ENCODE measurements around the gene RBCK1. TPM values are rescaled to one million over a fixed set of nuclear protein-coding genes. Genes with fewer than 3 reads are reported as not detected.

The RBCK1 gene
- total RNA-seq, 4 donors from 2014 or later, result 63.6 to 85.3 (median 78.5) TPM

DNA sequence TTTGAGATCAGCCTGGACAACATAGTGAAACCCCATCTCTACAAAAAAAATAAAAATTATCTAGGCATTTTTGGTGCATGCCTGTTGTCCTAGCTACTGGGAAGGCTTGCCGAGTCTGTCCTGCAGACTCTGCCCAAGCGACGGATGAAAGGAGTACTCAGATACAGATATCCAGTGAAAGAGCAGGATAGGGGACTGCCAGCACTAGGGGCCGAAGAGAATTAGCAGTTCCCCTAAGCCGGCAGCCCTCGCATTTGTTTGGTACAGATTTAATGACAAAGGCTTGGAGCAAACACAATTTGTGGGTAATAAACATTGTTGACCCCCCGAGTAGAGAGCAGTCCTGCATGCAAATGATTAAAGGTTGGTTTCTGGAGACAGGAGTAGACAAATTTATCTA, 59.7 kb downstream of the RBCK1 start:
- DNase-seq (ENCODE audit: low spot score in 2 of 2), result no peak
- no peak for TF ChIP-seq EP300 (IDR thresholded peaks at IDR 0.05)
- TF ChIP-seq POLR2A (IDR thresholded peaks at IDR 0.05), result no peak
- no peak for TF ChIP-seq POLR2AphosphoS5 (IDR thresholded peaks at IDR 0.05)
- TF ChIP-seq, protein P1, sequence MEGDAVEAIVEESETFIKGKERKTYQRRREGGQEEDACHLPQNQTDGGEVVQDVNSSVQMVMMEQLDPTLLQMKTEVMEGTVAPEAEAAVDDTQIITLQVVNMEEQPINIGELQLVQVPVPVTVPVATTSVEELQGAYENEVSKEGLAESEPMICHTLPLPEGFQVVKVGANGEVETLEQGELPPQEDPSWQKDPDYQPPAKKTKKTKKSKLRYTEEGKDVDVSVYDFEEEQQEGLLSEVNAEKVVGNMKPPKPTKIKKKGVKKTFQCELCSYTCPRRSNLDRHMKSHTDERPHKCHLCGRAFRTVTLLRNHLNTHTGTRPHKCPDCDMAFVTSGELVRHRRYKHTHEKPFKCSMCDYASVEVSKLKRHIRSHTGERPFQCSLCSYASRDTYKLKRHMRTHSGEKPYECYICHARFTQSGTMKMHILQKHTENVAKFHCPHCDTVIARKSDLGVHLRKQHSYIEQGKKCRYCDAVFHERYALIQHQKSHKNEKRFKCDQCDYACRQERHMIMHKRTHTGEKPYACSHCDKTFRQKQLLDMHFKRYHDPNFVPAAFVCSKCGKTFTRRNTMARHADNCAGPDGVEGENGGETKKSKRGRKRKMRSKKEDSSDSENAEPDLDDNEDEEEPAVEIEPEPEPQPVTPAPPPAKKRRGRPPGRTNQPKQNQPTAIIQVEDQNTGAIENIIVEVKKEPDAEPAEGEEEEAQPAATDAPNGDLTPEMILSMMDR (IDR thresholded peaks at IDR 0.05), result no peak
- H3K36me3 ChIP-seq, result no peaks in the 10 kb centered on the region
- H3K9me3 ChIP-seq, result no peaks in the 10 kb centered on the region
- peaks cover 4% of the 10 kb centered on the region for H3K4me1 ChIP-seq
- H3K27me3 ChIP-seq, result no peaks in the 10 kb centered on the region
- H3K27ac ChIP-seq, result no peak overlapping the region
- WGBS, result 85% methylated on average over 7 of the region's 7 CpGs
- H3K4me3 ChIP-seq, result no peak overlapping the region

- TF ChIP-seq, protein P1 (IDR thresholded peaks at IDR 0.05), result no peak
- TF ChIP-seq POLR2A (IDR thresholded peaks at IDR 0.05), result no peak
- TF ChIP-seq POLR2AphosphoS5 (IDR thresholded peaks at IDR 0.05), result no peak
- TF ChIP-seq EP300 (IDR thresholded peaks at IDR 0.05), result no peak
- Histone ChIP-seq H3K4me3 (no peak overlapping the region), H3K27me3 (no peaks in the 10 kb centered on the region), H3K27ac (no peak overlapping the region), H3K9me3 (no peaks in the 10 kb centered on the region), H3K4me1 (no peaks in the 10 kb centered on the region), H3K36me3 (no peaks in the 10 kb centered on the region)
- DNase-seq (ENCODE audit: low spot score in 2 of 2), result no peak
- 75% methylated on average over 8 of the region's 8 CpGs for WGBS
These were observed 61.8 kb downstream of the RBCK1 start for GRCh38 chr20:469746-470490.

DNA sequence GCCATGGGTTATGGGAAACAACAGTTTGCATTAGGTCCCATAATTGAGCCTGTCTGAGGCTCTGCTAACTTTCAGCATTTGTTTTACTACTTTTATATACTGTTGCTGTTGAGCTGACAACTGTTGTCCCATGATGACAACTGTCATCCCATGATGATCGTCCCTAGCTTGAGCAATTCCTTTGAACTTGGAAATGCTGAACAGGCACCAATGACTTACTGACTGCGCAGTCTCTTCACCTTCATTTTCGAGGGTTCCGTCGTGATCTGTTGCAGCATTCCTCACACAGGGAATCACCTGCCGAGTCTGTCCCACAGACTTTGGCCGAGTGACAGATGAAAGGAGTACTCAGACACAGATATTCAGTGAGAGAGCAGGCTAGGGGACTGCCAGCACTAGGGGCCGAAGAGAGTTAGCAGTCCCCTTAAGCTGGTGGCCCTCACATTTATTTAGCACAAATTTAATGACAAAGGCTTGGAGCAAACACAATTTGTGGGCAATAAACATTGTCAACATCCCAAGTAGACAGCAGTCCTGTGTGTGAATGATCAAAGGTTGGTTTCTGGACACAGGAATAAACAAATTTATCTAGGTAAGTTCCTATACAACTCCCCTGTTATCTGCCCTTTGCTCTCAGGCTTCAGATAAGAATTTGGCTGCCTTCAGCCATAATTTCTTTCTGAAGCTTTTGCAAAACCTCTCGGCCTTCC, 64.2 kb downstream of the RBCK1 start:
- Histone ChIP-seq H3K36me3 (no peaks in the 10 kb centered on the region), H3K27me3 (no peaks in the 10 kb centered on the region), H3K9me3 (no peaks in the 10 kb centered on the region), H3K4me1 (no peaks in the 10 kb centered on the region), H3K27ac (no peak overlapping the region), H3K4me3 (no peak overlapping the region)
- no peak for DNase-seq (ENCODE audit: low spot score in 2 of 2)
- 86% methylated on average over 9 of the region's 9 CpGs for WGBS
- TF ChIP-seq, protein P1 (IDR thresholded peaks at IDR 0.05), result no peak
- TF ChIP-seq POLR2AphosphoS5 (IDR thresholded peaks at IDR 0.05) (no peak), EP300 (IDR thresholded peaks at IDR 0.05) (no peak), POLR2A (IDR thresholded peaks at IDR 0.05) (no peak)

DNA sequence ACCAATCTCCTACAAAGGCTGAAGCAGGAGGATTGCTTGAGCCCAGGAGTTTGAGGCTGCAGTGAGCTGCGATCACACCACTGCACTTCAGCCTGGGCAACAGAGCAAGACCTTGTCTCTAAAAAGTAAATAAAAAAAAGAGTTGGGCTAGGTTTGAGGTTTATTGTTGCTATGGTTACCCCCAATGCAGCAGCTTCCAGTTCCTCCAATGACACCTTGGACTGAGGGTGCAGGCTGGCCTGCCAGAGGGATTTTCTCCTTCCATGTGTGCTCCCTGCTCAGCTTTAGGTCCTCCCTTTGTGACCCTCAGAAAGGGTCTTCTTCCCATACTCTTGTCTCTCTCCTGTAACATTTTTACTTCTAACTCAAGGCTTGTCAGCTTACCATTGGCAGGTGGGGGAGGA, 64.8 kb downstream of the RBCK1 start:
- H3K36me3 ChIP-seq, result no peaks in the 10 kb centered on the region
- H3K9me3 ChIP-seq, result no peaks in the 10 kb centered on the region
- no peak overlapping the region for H3K4me3 ChIP-seq
- WGBS, result 94% methylated on average over 1 of the region's 1 CpG
- H3K27me3 ChIP-seq, result no peaks in the 10 kb centered on the region
- no peaks in the 10 kb centered on the region for H3K4me1 ChIP-seq
- H3K27ac ChIP-seq, result no peak overlapping the region
- no peak for TF ChIP-seq POLR2AphosphoS5 (IDR thresholded peaks at IDR 0.05)
- no peak for TF ChIP-seq EP300 (IDR thresholded peaks at IDR 0.05)
- TF ChIP-seq, protein P1 (IDR thresholded peaks at IDR 0.05), result no peak
- no peak for TF ChIP-seq POLR2A (IDR thresholded peaks at IDR 0.05)
- DNase-seq (ENCODE audit: low spot score in 2 of 2), result no peak

GRCh38 chr20:474581-474980, 66.5 kb downstream of the RBCK1 start:
- H3K36me3 ChIP-seq, result no peaks in the 10 kb centered on the region
- no peak overlapping the region for H3K27ac ChIP-seq
- no peaks in the 10 kb centered on the region for H3K9me3 ChIP-seq
- H3K4me3 ChIP-seq, result no peak overlapping the region
- 86% methylated on average over 2 of the region's 2 CpGs for WGBS
- TF ChIP-seq POLR2A (IDR thresholded peaks at IDR 0.05) (no peak), EP300 (IDR thresholded peaks at IDR 0.05) (no peak), POLR2AphosphoS5 (IDR thresholded peaks at IDR 0.05) (no peak)
- TF ChIP-seq, protein P1 (IDR thresholded peaks at IDR 0.05), result no peak
- no peaks in the 10 kb centered on the region for H3K27me3 ChIP-seq
- no peak for DNase-seq (ENCODE audit: low spot score in 2 of 2)
- H3K4me1 ChIP-seq, result no peaks in the 10 kb centered on the region
